Naive thymus-derived CD4-positive, alpha-beta T cell (primary cell): ENCODE results near the gene CLASP1. TPM values are rescaled to one million over a fixed set of nuclear protein-coding genes. Genes with fewer than 3 reads are reported as not detected.
A peak's percentile ranks its signal among the peaks of the same experiment; 100 is the strongest.

Experiments
- ATAC-seq: fragments of 150-1000 bp; cut with Tn5 transposase; 2 replicates; pipeline ENCODE4 v1.10.0; 2021; ENCODE audit warnings: mild to moderate bottlenecking, moderate library complexity
- CTCF ChIA-PET: fragments of 350-600 bp; sonication (Branson Sonifier 250); formaldehyde crosslinking; loops from one replicate; lab custom pipeline; 2021; ENCODE audit warnings: antibody characterized with exemption; lab: Charles Lee
- POLR2A ChIA-PET: fragments of 350-600 bp; sonication (Branson Sonifier 250); formaldehyde crosslinking; loops from one replicate; lab custom pipeline; 2021; ENCODE audit warnings: antibody characterized with exemption, inconsistent platforms; lab: Charles Lee
- DNase-seq, 9 donors: peaks; one replicate each; pipeline versions ENCODE4 v3.0.0 to v3.0.0-alpha.2; 2020 to 2022; ENCODE audit warnings: mixed read lengths in 1 of 9
- H3K27ac ChIP-seq: one replicate; pipeline ENCODE4 v1.7.0; 2013; ENCODE audit warnings: mild to moderate bottlenecking, low read depth, low read length, moderate library complexity
- H3K27me3 ChIP-seq, 2 donors: one replicate each; pipeline ENCODE4 v1.7.0; 2013; ENCODE audit warnings: low read length in 2 of 2, mild to moderate bottlenecking in 2 of 2, moderate library complexity in 2 of 2; ENCODE audit not compliant: control insufficient read depth in 2 of 2, insufficient read depth in 2 of 2
- H3K36me3 ChIP-seq, 3 experiments: 1 replicate in 2 of 3; 2 replicates in 1 of 3; pipeline ENCODE4 v1.7.0; 2013; ENCODE audit warnings: low read length in 3 of 3, mild to moderate bottlenecking in 3 of 3, moderate library complexity in 1 of 3; ENCODE audit not compliant: insufficient read depth in 3 of 3, control insufficient read depth in 2 of 3
- H3K4me1 ChIP-seq, 2 donors: one replicate each; pipeline ENCODE4 v1.7.0; 2013; ENCODE audit warnings: low read length in 2 of 2, mild to moderate bottlenecking in 2 of 2, moderate library complexity in 1 of 2; ENCODE audit not compliant: control insufficient read depth in 2 of 2, insufficient read depth in 2 of 2
- H3K4me3 ChIP-seq: 2 replicates; pipeline ENCODE4 v1.7.0; 2013; ENCODE audit warnings: mild to moderate bottlenecking, low read length
- H3K9me3 ChIP-seq, 3 experiments: 1 replicate in 2 of 3; 2 replicates in 1 of 3; pipeline ENCODE4 v1.7.0; 2013; ENCODE audit warnings: low read length in 3 of 3; ENCODE audit not compliant: control insufficient read depth in 2 of 3
- H3K27ac Mint-ChIP-seq, 9 donors: one replicate each; pipeline ENCODE4 v1.8.0; 2020 to 2022; ENCODE audit warnings: mixed read lengths in 9 of 9, mild to moderate bottlenecking in 8 of 9, moderate library complexity in 5 of 9, inconsistent platforms in 2 of 9
- H3K27me3 Mint-ChIP-seq, 5 donors: one replicate each; pipeline ENCODE4 v1.8.0; 2021 to 2022; ENCODE audit warnings: mixed read lengths in 5 of 5, mild to moderate bottlenecking in 1 of 5
- H3K36me3 Mint-ChIP-seq, 5 donors: one replicate each; pipeline ENCODE4 v1.8.0; 2020 to 2022; ENCODE audit warnings: mixed read lengths in 5 of 5, mild to moderate bottlenecking in 3 of 5, inconsistent platforms in 1 of 5
- H3K4me1 Mint-ChIP-seq, 7 donors: one replicate each; pipeline ENCODE4 v1.8.0; 2020 to 2022; ENCODE audit warnings: mixed read lengths in 7 of 7, mild to moderate bottlenecking in 3 of 7, inconsistent platforms in 1 of 7
- H3K4me3 Mint-ChIP-seq, 10 donors: one replicate each; pipeline ENCODE4 v1.8.0; 2020 to 2022; ENCODE audit warnings: mild to moderate bottlenecking in 10 of 10, mixed read lengths in 10 of 10, moderate library complexity in 6 of 10, inconsistent platforms in 2 of 10
- H3K9me3 Mint-ChIP-seq, 11 donors: one replicate each; pipeline ENCODE4 v1.8.0; 2020 to 2022; ENCODE audit warnings: mixed read lengths in 11 of 11, mild to moderate bottlenecking in 4 of 11, inconsistent platforms in 1 of 11, moderate library complexity in 1 of 11
- intact Hi-C, 2 donors: fragments of 100-400 bp; cut with micrococcal nuclease; formaldehyde crosslinking; loops; one replicate each; pipeline ENCODE4 v1.15.1; 2023
- polyA plus RNA-seq, 2 donors: library from polyadenylated mRNA; unstranded; fragments of 300-500 nt; fragmentation: Illumina TruSeq; gene quantifications; one replicate each; pipeline ENCODE4 v1.2.3, GENCODE V29; 2021
- total RNA-seq, 6 experiments: library from RNA in 5 of 6; stranded (reverse) in 5 of 6; gene quantifications; 1 replicate in 5 of 6; 2 replicates in 1 of 6; pipeline ENCODE4 v1.2.3 and lab custom pipeline; 2021 to 2026

CLASP1 gene
- total and polyA plus RNA-seq, 7 experiments from 2014 or later: 13.8 to 76.3 (median 61.6) TPM

DNA sequence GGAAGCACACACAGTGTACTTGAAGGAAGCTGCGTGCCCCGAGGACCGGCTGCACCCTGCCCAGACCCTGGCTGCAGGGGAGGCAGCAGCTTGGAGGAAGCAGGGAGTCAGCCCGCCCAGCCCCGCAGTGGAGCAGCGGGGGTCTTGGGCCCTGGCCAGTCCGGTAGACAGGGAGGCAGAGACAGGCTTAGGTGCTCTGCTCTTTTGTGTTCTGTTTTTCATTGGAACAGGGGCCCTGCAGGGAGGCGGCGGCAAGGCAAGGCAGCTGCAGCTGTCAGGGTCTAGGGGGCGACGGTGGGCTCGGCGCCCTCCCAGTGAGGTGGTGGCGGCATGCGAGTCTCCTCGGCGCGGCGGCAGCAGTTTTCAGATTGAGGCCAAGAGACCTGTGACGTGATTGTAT is 311.0 kb downstream of the CLASP1 start:
- DNase-seq (no peak), ATAC-seq (no peak)
- Mint-ChIP-seq H3K36me3 (peaks cover under 1 to 41% (median 30%) of the 10 kb centered on the region in 5 donors), H3K4me3 (no peak overlapping the region), H3K9me3 (no peaks in the 10 kb centered on the region), H3K4me1 (peaks cover 0 to 3% (median 0%) of the 10 kb centered on the region in 7 donors), H3K27me3 (no peaks in the 10 kb centered on the region), H3K27ac (no peak overlapping the region)
- intact Hi-C loops: no loop called here
- CTCF ChIA-PET: no interaction called here
- H3K9me3 ChIP-seq: no peaks in the 10 kb centered on the region
- no peak overlapping the region for H3K27ac ChIP-seq
- H3K4me1 ChIP-seq: no peaks in the 10 kb centered on the region
- H3K36me3 ChIP-seq: peaks cover 0 to 43% (median 6%) of the 10 kb centered on the region in 3 experiments
- POLR2A ChIA-PET: no interaction called here
- H3K27me3 ChIP-seq: no peaks in the 10 kb centered on the region
- no peak overlapping the region for H3K4me3 ChIP-seq

DNA sequence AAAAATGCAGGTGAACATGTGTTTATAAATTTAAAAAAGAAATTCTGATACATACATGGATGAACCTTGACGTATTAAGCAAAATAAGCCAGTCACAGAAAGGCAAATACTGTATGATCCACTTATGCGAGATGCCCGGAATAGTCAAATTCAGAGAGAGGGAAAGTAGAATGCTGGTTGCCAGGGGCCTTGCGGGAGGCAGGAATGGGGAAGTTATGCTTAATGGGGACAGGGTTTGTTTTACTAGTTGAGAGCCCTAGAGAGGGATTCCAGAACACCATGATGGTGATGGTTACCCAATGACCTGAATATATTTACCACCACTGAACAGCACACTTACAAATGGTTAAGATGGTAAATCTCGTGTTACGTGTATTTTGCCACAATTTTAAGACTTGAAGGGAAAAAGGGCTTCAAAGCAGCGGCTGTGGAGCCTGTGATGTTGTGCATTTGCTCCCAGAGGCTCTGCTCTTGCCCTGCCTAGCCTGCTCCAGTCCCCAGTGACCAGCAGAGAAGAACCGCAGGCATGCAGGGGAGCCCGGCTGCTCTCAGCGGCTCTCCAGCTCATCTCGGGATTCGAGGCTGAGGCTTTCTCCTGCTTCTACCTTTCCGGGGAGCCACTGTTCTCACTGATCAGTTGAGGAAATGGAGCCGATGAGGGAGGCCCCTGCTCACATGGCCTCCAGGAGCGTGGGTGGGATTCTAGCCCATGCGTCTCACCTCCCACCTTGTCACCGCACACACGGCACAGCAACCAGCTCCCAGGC is 312.6 kb downstream of the CLASP1 start:
- DNase-seq: no peak
- Histone ChIP-seq H3K4me3 (no peak overlapping the region), H3K4me1 (no peaks in the 10 kb centered on the region), H3K27ac (no peak overlapping the region), H3K27me3 (no peaks in the 10 kb centered on the region), H3K9me3 (no peaks in the 10 kb centered on the region), H3K36me3 (peaks cover 0 to 39% (median 0%) of the 10 kb centered on the region in 3 experiments)
- CTCF ChIA-PET: no interaction called here
- no peaks in the 10 kb centered on the region for H3K9me3 Mint-ChIP-seq
- no peak overlapping the region for H3K27ac Mint-ChIP-seq
- POLR2A ChIA-PET: no interaction called here
- intact Hi-C loops: no loop called here
- peaks cover 0 to 6% (median 0%) of the 10 kb centered on the region in 7 donors for H3K4me1 Mint-ChIP-seq
- no peak for ATAC-seq
- no peaks in the 10 kb centered on the region for H3K27me3 Mint-ChIP-seq
- H3K4me3 Mint-ChIP-seq: no peak overlapping the region
- peaks cover 0 to 30% (median 26%) of the 10 kb centered on the region in 5 donors for H3K36me3 Mint-ChIP-seq

DNA sequence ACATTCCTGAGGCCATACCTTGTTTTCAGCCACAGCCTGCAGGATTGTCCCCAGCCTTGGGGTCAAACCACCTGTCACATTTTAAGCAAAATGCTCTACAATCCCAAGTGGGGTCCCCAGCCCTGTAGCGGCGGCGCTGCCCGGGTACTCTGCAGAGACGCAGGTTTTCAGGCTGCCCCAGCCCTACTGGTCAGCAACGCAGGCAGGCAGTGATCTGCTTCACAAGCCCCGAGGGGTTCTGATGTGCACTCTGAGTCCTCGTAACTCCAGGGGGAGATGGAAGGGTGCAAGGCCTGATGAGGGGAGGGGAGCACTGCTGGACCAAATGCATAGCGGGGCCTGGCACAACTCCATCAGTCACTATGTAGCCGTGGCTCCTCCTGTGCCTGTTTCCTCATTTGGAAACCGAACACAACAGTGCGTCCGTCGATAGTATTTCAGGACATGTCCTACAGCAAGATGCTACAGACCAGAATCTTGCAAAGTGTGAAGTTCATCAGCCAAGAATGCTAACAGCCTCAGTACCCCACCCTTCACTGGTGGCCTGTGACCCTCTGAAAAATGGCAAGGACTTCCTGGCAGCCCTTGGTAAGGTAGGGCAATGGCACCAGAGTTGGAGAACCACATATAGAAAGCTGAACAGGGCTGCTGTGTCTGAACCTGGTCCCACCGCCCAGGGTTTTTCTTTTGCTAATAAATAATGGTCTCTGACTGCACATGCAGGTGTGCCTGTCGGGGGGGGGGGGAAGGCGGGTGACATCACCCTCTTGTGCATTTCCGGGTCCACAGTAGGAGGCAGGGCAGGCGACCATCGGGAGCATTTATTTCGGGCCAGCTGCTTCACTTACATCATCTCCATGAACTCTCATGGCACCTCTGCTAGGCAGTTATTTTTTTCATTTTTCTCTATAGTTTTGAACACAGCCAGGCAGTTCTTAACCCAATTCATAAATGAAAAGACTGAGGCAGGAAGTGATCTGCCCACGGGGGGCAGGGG is 313.7 kb downstream of the CLASP1 start:
- H3K27ac Mint-ChIP-seq: peak overlapping the region in 2 of 9 donors; percentile 27 to 63
- peaks cover 0 to 6% (median 0%) of the 10 kb centered on the region in 7 donors for H3K4me1 Mint-ChIP-seq
- Histone ChIP-seq H3K36me3 (peaks cover 0 to 28% (median 0%) of the 10 kb centered on the region in 3 experiments), H3K4me3 (no peak overlapping the region), H3K27ac (no peak overlapping the region), H3K9me3 (no peaks in the 10 kb centered on the region), H3K27me3 (no peaks in the 10 kb centered on the region), H3K4me1 (no peaks in the 10 kb centered on the region)
- ATAC-seq: no peak
- DNase-seq: no peak
- peaks cover 0 to 21% (median 18%) of the 10 kb centered on the region in 5 donors for H3K36me3 Mint-ChIP-seq
- ChIA-PET POLR2A (no interaction called here), CTCF (no interaction called here)
- peak overlapping the region in 1 of 10 donors; percentile 26 for H3K4me3 Mint-ChIP-seq
- no peaks in the 10 kb centered on the region for H3K9me3 Mint-ChIP-seq
- intact Hi-C loops: no loop called here
- no peaks in the 10 kb centered on the region for H3K27me3 Mint-ChIP-seq

DNA sequence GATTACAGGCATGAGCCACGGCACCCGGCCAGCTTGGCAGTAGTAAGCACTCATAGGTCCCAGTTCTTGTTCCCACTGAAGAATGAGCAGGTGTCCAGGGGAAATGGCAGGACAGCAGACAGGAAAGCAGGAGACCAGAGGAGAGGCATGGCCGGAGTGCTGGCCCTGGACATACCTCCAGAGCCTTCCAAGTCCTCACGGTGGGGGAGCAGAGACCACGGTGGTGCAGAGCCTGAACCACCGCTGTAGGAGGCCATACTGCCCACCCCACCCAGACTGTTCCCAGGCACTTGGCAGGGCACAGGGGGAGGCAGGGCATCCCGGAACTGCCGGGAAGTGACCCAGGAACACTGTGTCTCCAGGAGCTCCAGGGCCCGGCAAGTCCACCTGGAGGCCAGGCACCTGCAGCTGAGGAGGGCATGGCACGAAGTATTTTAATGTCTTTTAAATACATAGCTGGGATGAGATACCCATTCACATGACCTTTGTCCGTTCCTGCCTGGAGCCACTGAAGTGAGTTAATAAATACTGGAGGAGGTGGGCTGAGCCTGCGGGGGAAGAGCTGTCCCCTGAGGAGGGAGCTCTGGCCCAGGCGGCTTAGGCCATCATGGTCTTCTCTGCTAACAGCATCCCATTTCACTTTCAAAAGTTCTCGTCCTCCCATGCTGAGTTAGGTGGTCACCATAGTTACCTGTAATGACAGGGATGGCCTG is 314.5 kb downstream of the CLASP1 start:
- Mint-ChIP-seq H3K36me3 (peaks cover 0 to 13% (median 9%) of the 10 kb centered on the region in 5 donors), H3K27ac (no peak overlapping the region)
- POLR2A ChIA-PET: no interaction called here

DNA sequence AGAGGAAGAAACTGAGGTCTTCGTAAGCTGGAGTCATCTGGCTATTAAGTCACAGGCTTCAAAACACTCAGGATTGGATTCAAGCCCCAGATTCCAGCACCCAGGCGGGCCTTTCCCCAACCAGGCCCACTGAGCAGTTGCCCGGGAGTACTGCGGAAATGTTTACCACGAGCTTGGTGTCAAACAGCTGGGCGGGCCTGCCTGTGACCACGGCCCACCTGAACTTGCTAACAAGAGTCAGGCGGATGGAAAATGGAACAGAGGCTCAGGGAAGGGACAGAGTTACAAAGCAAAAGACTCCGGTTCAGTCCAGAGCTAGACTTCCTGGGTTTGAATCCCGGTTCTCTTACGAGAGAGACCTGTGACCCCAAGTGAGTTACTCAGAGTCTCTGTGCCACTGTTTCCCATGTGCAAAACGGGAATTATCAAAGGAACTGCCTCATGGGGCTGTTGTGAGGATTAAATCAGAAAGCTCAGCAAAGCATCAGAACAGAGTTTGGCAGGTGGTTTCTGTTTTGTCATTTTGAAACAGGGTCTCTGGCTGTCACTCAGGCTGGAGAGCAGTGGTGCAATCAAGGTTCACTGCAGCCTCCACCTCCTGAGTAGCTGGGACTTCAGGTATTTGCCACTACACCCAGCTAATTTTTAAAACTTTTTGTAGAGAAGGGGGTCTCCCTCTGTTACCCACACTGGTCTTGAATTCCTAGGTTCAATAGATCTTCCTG is 315.3 kb downstream of the CLASP1 start:
- intact Hi-C loops: no loop called here
- H3K9me3 ChIP-seq: no peaks in the 10 kb centered on the region
- no peak overlapping the region for H3K27ac Mint-ChIP-seq
- H3K4me1 Mint-ChIP-seq: peaks cover 0 to 6% (median 0%) of the 10 kb centered on the region in 7 donors
- H3K4me3 Mint-ChIP-seq: no peak overlapping the region
- no peaks in the 10 kb centered on the region for H3K4me1 ChIP-seq
- POLR2A ChIA-PET: no interaction called here
- DNase-seq (no peak), ATAC-seq (no peak)
- peaks cover 0 to 6% (median 0%) of the 10 kb centered on the region in 5 donors for H3K27me3 Mint-ChIP-seq
- peaks cover 0 to 12% (median 0%) of the 10 kb centered on the region in 3 experiments for H3K36me3 ChIP-seq
- H3K27ac ChIP-seq: no peak overlapping the region
- H3K9me3 Mint-ChIP-seq: no peaks in the 10 kb centered on the region
- H3K27me3 ChIP-seq: no peaks in the 10 kb centered on the region
- no peak overlapping the region for H3K4me3 ChIP-seq
- CTCF ChIA-PET: no interaction called here
- H3K36me3 Mint-ChIP-seq: peaks cover 0 to 6% (median 4%) of the 10 kb centered on the region in 5 donors

More for the DNA sequence above, 314.5 kb downstream of the CLASP1 start:
- CTCF ChIA-PET: no interaction called here
- Histone ChIP-seq H3K4me3 (no peak overlapping the region), H3K27me3 (no peaks in the 10 kb centered on the region), H3K4me1 (no peaks in the 10 kb centered on the region), H3K36me3 (peaks cover 0 to 20% (median 0%) of the 10 kb centered on the region in 3 experiments), H3K9me3 (no peaks in the 10 kb centered on the region), H3K27ac (no peak overlapping the region)
- no peak overlapping the region for H3K4me3 Mint-ChIP-seq
- no peaks in the 10 kb centered on the region for H3K9me3 Mint-ChIP-seq
- peaks cover 0 to 6% (median 0%) of the 10 kb centered on the region in 7 donors for H3K4me1 Mint-ChIP-seq
- ATAC-seq (no peak), DNase-seq (no peak)
- intact Hi-C loops: no loop called here
- no peaks in the 10 kb centered on the region for H3K27me3 Mint-ChIP-seq

DNA sequence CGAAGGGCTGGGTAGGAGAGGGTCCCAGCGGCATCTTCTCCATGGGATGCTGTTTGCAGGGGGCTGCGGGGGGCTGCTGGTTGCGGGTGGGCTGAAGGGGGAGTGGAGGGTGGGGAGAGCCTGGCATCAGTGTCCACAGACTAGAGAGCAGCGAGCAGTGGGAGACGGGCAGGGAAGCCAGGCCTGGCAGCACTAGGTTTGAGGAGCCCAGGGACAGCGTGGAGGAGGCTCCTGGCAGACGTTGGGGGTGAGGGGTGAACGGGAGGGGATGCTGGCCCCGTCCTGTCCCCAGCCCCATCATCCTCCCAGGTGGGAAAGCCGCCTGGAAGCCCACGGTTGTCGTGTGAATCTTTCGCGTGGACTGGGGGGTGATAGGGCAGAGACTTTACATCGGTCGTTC is 316.0 kb downstream of the CLASP1 start:
- no peak for ATAC-seq
- Mint-ChIP-seq H3K36me3 (no peaks in the 10 kb centered on the region), H3K4me1 (peaks cover 0 to 6% (median 0%) of the 10 kb centered on the region in 7 donors), H3K4me3 (no peak overlapping the region), H3K27ac (no peak overlapping the region), H3K27me3 (peaks cover 0 to 6% (median 0%) of the 10 kb centered on the region in 5 donors), H3K9me3 (no peaks in the 10 kb centered on the region)
- no peak overlapping the region for H3K4me3 ChIP-seq
- H3K27ac ChIP-seq: no peak overlapping the region
- ChIA-PET CTCF (no interaction called here), POLR2A (no interaction called here)
- H3K36me3 ChIP-seq: peaks cover 0 to 5% (median 0%) of the 10 kb centered on the region in 3 experiments
- DNase-seq: no peak
- H3K9me3 ChIP-seq: no peaks in the 10 kb centered on the region
- no peaks in the 10 kb centered on the region for H3K4me1 ChIP-seq
- intact Hi-C loops: no loop called here
- no peaks in the 10 kb centered on the region for H3K27me3 ChIP-seq
